GM12878 (cell line): ENCODE data around the gene SRSF7. TPM values are rescaled to one million over a fixed set of nuclear protein-coding genes. Genes with fewer than 3 reads are reported as not detected.

Experiments
- ATAC-seq: fragments of 200-7000 bp; cut with Tn5 transposase; 3 replicates; pipeline ENCODE4 v1.9.1; 2020; ENCODE audit warnings: mild to moderate bottlenecking, moderate library complexity
- BruUV-seq: library from RNA; stranded (reverse); fragments of 400-500 nt; replicated peaks from 2 replicates; lab custom pipeline; 2021; lab: Mats Ljungman, UMichigan
- CTCF ChIA-PET: fragments of 300-600 bp; sonication (Branson Sonifier 250); formaldehyde crosslinking; extraction: SDS; loops from one replicate; lab custom pipeline; 2021; ENCODE audit warnings: inconsistent platforms; lab: Yijun Ruan, JAX
- POLR2A ChIA-PET: fragments of 350-600 bp; formaldehyde crosslinking; extraction: SDS; loops from one replicate; lab custom pipeline; 2021; ENCODE audit warnings: inconsistent platforms; lab: Charles Lee
- RAD21 ChIA-PET: fragments of 300-600 bp; sonication (Branson Sonifier 250); formaldehyde crosslinking; loops from one replicate; lab custom pipeline; 2023; ENCODE audit warnings: antibody characterized with exemption; ENCODE audit not compliant: unreplicated experiment; lab: Charles Lee
- SMC1A ChIA-PET: fragments of 300-600 bp; sonication (Branson Sonifier 250); formaldehyde crosslinking; loops from one replicate; lab custom pipeline; 2023; ENCODE audit not compliant: unreplicated experiment, uncharacterized antibody; lab: Charles Lee
- DNase-seq: peaks from one replicate; pipeline ENCODE4 v3.0.0-alpha.2; 2011; ENCODE audit warnings: low read depth, low spot score
- FAIRE-seq: peaks from 3 replicates; lab custom pipeline; 2011; peaks lifted over from hg19 to GRCh38; lab: Jason Lieb, UNC
- H2AFZ ChIP-seq: 2 replicates; pipeline ENCODE4 v1.6.0; 2011; ENCODE audit warnings: low read depth, low read length, control low read depth; ENCODE audit not compliant: control insufficient read depth
- H3K27ac ChIP-seq: 2 replicates; pipeline ENCODE4 v1.5.1; 2011; ENCODE audit warnings: control low read depth; ENCODE audit not compliant: control insufficient read depth, insufficient read depth
- H3K27me3 ChIP-seq, 2 experiments: replicated peaks in 1 of 2; 2 replicates each; pipeline versions ENCODE4 v1.6.0 to v1.6.1; 2011; ENCODE audit warnings: low read length in 1 of 2; ENCODE audit not compliant: control insufficient read depth in 2 of 2, insufficient read depth in 2 of 2
- H3K36me3 ChIP-seq, 2 experiments: 2 replicates each; pipeline ENCODE4 v1.5.1; 2011; ENCODE audit warnings: low read length in 1 of 2; ENCODE audit not compliant: control insufficient read depth in 2 of 2, insufficient read depth in 2 of 2
- H3K4me1 ChIP-seq: 2 replicates; pipeline ENCODE4 v1.6.1; 2011; ENCODE audit warnings: mild to moderate bottlenecking, low read length, moderate library complexity, mixed read lengths; ENCODE audit not compliant: control insufficient read depth, insufficient read depth
- H3K4me2 ChIP-seq: 2 replicates; pipeline ENCODE4 v1.6.0; 2011; ENCODE audit warnings: control low read depth; ENCODE audit not compliant: control insufficient read depth, insufficient read depth
- H3K4me3 ChIP-seq: fragments of 200-600 bp; sonication (generic); 2 replicates; pipeline ENCODE4 v1.5.1; 2016
- H3K79me2 ChIP-seq: 2 replicates; pipeline ENCODE4 v1.6.0; 2011; ENCODE audit warnings: low read length; ENCODE audit not compliant: control insufficient read depth, insufficient read depth
- H3K9ac ChIP-seq: 2 replicates; pipeline ENCODE4 v1.8.0; 2011; ENCODE audit warnings: low read length, control low read depth, mixed read lengths; ENCODE audit not compliant: control insufficient read depth, insufficient read depth
- H3K9me3 ChIP-seq: replicated peaks from 3 replicates; pipeline ENCODE4 v1.5.1; 2011; ENCODE audit warnings: mild to moderate bottlenecking, low read length; ENCODE audit not compliant: control insufficient read depth, insufficient read depth
- H4K20me1 ChIP-seq: 2 replicates; pipeline ENCODE4 v1.6.0; 2011; ENCODE audit not compliant: control insufficient read depth, insufficient read depth
- ASH2L ChIP-seq: fragments of 300-600, 200-600 bp; sonication (generic); IDR thresholded peaks from 2 replicates; pipeline ENCODE4 v1.6.1; 2017; ENCODE audit warnings: low read depth, mild to moderate bottlenecking, borderline replicate concordance
- BCLAF1 ChIP-seq: fragments of 450-650 bp; IDR thresholded peaks from 2 replicates; pipeline ENCODE4 v1.6.1; 2017; ENCODE audit warnings: antibody characterized with exemption, mild to moderate bottlenecking, moderate library complexity
- EGR1 ChIP-seq, 2 experiments: IDR thresholded peaks; 1 replicate in 1 of 2; 2 replicates in 1 of 2; pipeline ENCODE4 v1.6.1; 2011 to 2012; ENCODE audit warnings: low read depth in 2 of 2, low read length in 2 of 2, borderline replicate concordance in 1 of 2, mild to moderate bottlenecking in 1 of 2, moderate library complexity in 1 of 2
- HDAC2 ChIP-seq: fragments of 200-600 bp; sonication (generic); IDR thresholded peaks from 2 replicates; pipeline ENCODE4 v1.6.1; 2017
- KLF5 ChIP-seq: fragments of 450-650 bp; IDR thresholded peaks from 2 replicates; pipeline ENCODE4 v1.6.1; 2014; ENCODE audit warnings: mild to moderate bottlenecking; ENCODE audit not compliant: partially characterized antibody
- MEF2B ChIP-seq: fragments of 450-650 bp; IDR thresholded peaks from 2 replicates; pipeline ENCODE4 v1.6.1; 2018; ENCODE audit warnings: mild to moderate bottlenecking, moderate library complexity; ENCODE audit not compliant: partially characterized antibody, poor library complexity, severe bottlenecking
- MXI1 ChIP-seq: fragments of 150-350 bp; IDR thresholded peaks from 2 replicates; pipeline ENCODE4 v1.6.1; 2011; ENCODE audit warnings: low read depth, mild to moderate bottlenecking, inconsistent platforms, low read length, improper control_type of control experiment
- MYC ChIP-seq: IDR thresholded peaks from 2 replicates; pipeline ENCODE4 v1.6.1; 2011; ENCODE audit warnings: mild to moderate bottlenecking, low read length, moderate library complexity, inconsistent platforms; ENCODE audit not compliant: insufficient read depth, insufficient replicate concordance, insufficient read length, severe bottlenecking
- NFYA ChIP-seq: IDR thresholded peaks from 2 replicates; pipeline ENCODE4 v1.6.1; 2011; ENCODE audit warnings: low read depth, mild to moderate bottlenecking, low read length, improper control_type of control experiment, borderline replicate concordance
- NR2F1 ChIP-seq: fragments of 450-650 bp; conservative IDR thresholded peaks from 2 replicates; pipeline ENCODE4 v1.6.1; 2017; ENCODE audit warnings: mild to moderate bottlenecking
- SMARCA5 ChIP-seq: fragments of 450-650 bp; IDR thresholded peaks from 2 replicates; pipeline ENCODE4 v1.6.1; 2017; ENCODE audit warnings: mild to moderate bottlenecking
- SMC3 ChIP-seq: IDR thresholded peaks from 2 replicates; pipeline ENCODE4 v1.6.1; 2011; ENCODE audit warnings: low read length, improper control_type of control experiment, borderline replicate concordance
- SREBF2 ChIP-seq: IDR thresholded peaks from 2 replicates; pipeline ENCODE4 v1.6.1; 2012; ENCODE audit warnings: mild to moderate bottlenecking, low read length
- TBL1XR1 ChIP-seq: IDR thresholded peaks from 2 replicates; pipeline ENCODE4 v1.6.1; 2012; ENCODE audit warnings: low read depth, low read length, improper control_type of control experiment
- TCF12 ChIP-seq: IDR thresholded peaks from 2 replicates; pipeline ENCODE4 v1.6.1; 2011; ENCODE audit warnings: low read depth, mild to moderate bottlenecking, low read length
- ZNF207 ChIP-seq: fragments of 450-650 bp; IDR thresholded peaks from 2 replicates; pipeline ENCODE4 v1.6.1; 2014; ENCODE audit warnings: antibody characterized with exemption, mild to moderate bottlenecking, borderline replicate concordance
- ZNF384 ChIP-seq: IDR thresholded peaks from 2 replicates; pipeline ENCODE4 v1.6.1; 2012; ENCODE audit warnings: low read depth, mild to moderate bottlenecking, low read length, improper control_type of control experiment, borderline replicate concordance
- ZZZ3 ChIP-seq: IDR thresholded peaks from 2 replicates; pipeline ENCODE4 v1.6.1; 2011; ENCODE audit warnings: low read depth; ENCODE audit not compliant: control insufficient read depth, insufficient read length
- WGBS: methylation state at CpG from one replicate; pipeline ENCODE4 v1.1.6; 2016; ENCODE audit warnings: low lambda C conversion rate; ENCODE audit not compliant: insufficient replicate concordance, insufficient coverage; ENCODE audit errors: missing lambda C conversion rate; 5-methylcytosine and 5-hydroxymethylcytosine counted together
- in situ Hi-C: fragments of 300-500 bp; cut with MboI; formaldehyde crosslinking; loops from 9 replicates; pipeline ENCODE4 v1.14.3; 2018; ENCODE audit warnings: mixed read lengths
- intact Hi-C: fragments of 100-400 bp; cut with micrococcal nuclease; formaldehyde crosslinking; loops from one replicate; pipeline ENCODE4 v1.14.2; 2022; ENCODE audit not compliant: unreplicated experiment
- polyA plus RNA-seq, 11 experiments: library from polyadenylated mRNA; depleted of rRNA in 4 of 11; unstranded in 6 of 11; stranded (reverse) in 5 of 11; fragments of >200 nt; fragmentation: Nextera tagmentation in 4 of 11; fragmentation: Illumina TruSeq in 1 of 11; extraction: Ambion mirVana in 4 of 11; extraction: Trizol in 1 of 11; gene quantifications; 1 replicate in 1 of 11; 2 replicates in 10 of 11; pipeline versions ENCODE4 v1.2.1 to v1.2.3, GENCODE V29; 2011 to 2016; ENCODE audit warnings: inconsistent platforms in 2 of 11, missing spikeins in 2 of 11, low read depth in 1 of 11
- total RNA-seq, 4 experiments: library from RNA; depleted of rRNA in 3 of 4; stranded (reverse); fragments of >200 nt in 3 of 4; fragmentation: Illumina TruSeq in 1 of 4; extraction: Trizol in 1 of 4; gene quantifications; 2 replicates each; pipeline versions ENCODE4 v1.2.1 to v1.2.3, GENCODE V29; 2013 to 2021

SRSF7 gene
- total and polyA plus RNA-seq, 10 of the 15 experiments (the other 5 are each of a cell fraction or from before 2014, with no cell fraction given): 205 to 785 (median 408) TPM

GRCh38 chr2:38702413-38702812, 48.7 kb downstream of the SRSF7 start:
- CTCF ChIA-PET: interaction anchor here (0.6 to 2.0 kb wide), 2 partner anchors 11 to 121 kb away, joined by 3 to 7 read pairs; no protein-coding TSS in a partner anchor
- DNase-seq: no peak
- no peak overlapping the region for H3K4me2 ChIP-seq
- RAD21 ChIA-PET: no interaction called here
- no peaks in the 10 kb centered on the region for H3K9me3 ChIP-seq
- H3K79me2 ChIP-seq: no peaks in the 10 kb centered on the region
- no peak overlapping the region for H2AFZ ChIP-seq
- SMC1A ChIA-PET: no interaction called here
- 13% methylated on average over 1 of the region's 1 CpG for WGBS
- in situ Hi-C loops (no loop called here), intact Hi-C loops (no loop called here)
- no peaks in the 10 kb centered on the region for H4K20me1 ChIP-seq
- BruUV-seq: no TSS peak
- H3K4me3 ChIP-seq: no peak overlapping the region
- POLR2A ChIA-PET: interaction anchor here (0.6 kb wide), 1 partner anchor 9 kb away, joined by 3 read pairs; no protein-coding TSS in a partner anchor
- no peaks in the 10 kb centered on the region for H3K36me3 ChIP-seq
- TF ChIP-seq HDAC2: no peak
- no peak for TF ChIP-seq ZNF384
- no peak for TF ChIP-seq SREBF2
- no peak for TF ChIP-seq KLF5
- TF ChIP-seq MYC: no peak
- no peak for TF ChIP-seq SMARCA5
- no peak for TF ChIP-seq TBL1XR1
- FAIRE-seq: no peak
- no peak overlapping the region for H3K9ac ChIP-seq
- no peaks in the 10 kb centered on the region for H3K4me1 ChIP-seq
- H3K27ac ChIP-seq: no peak overlapping the region
- H3K27me3 ChIP-seq: no peaks in the 10 kb centered on the region
- ATAC-seq: no peak

GRCh38 chr2:38701542-38701941, 49.6 kb downstream of the SRSF7 start:
- Histone ChIP-seq H2AFZ (no peak overlapping the region), H3K9ac (no peak overlapping the region), H3K36me3 (no peaks in the 10 kb centered on the region), H3K27me3 (no peaks in the 10 kb centered on the region), H3K79me2 (no peaks in the 10 kb centered on the region), H3K4me1 (no peaks in the 10 kb centered on the region), H3K4me3 (no peak overlapping the region), H3K9me3 (no peaks in the 10 kb centered on the region), H4K20me1 (no peaks in the 10 kb centered on the region), H3K27ac (no peak overlapping the region), H3K4me2 (no peak overlapping the region)
- ChIA-PET POLR2A (no interaction called here), CTCF (no interaction called here), SMC1A (interaction anchor here (1.0 kb wide), 1 partner anchor 10 kb away, joined by 8 read pairs; no protein-coding TSS in a partner anchor), RAD21 (no interaction called here)
- FAIRE-seq (no peak), ATAC-seq (no peak), DNase-seq (no peak)
- in situ Hi-C loops: no loop called here
- intact Hi-C loops: no loop called here
- no TSS peak for BruUV-seq
- 64% methylated on average over 4 of the region's 4 CpGs for WGBS
- TF ChIP-seq SMC3: no peak
- TF ChIP-seq MXI1: no peak
- no peak for TF ChIP-seq TCF12
- TF ChIP-seq ZNF207: no peak
- no peak for TF ChIP-seq BCLAF1
- no peak for TF ChIP-seq ASH2L
- no peak for TF ChIP-seq NR2F1
- TF ChIP-seq EGR1 (IDR thresholded peaks at IDR 0.05; ENCODE audit: borderline replicate concordance in 1 of 2, low read depth in 2 of 2, low read length in 2 of 2): no peak
- TF ChIP-seq MEF2B: no peak
- TF ChIP-seq NFYA: no peak
- TF ChIP-seq ZZZ3: no peak
